GM23248 (cell line): Measurements from ENCODE around the gene SLC6A12. TPM values are rescaled to one million over a fixed set of nuclear protein-coding genes. Genes with fewer than 3 reads are reported as not detected.

ENCODE experiments used
- DNase-seq: peaks from one replicate; pipeline ENCODE4 v3.0.0-alpha.2; 2015
- H2AFZ ChIP-seq: fragments of 200-600 bp; sonication (generic); 2 replicates; pipeline ENCODE4 v1.6.1; 2016; ENCODE audit warnings: antibody characterized with exemption
- H3F3A ChIP-seq: fragments of 200-600 bp; sonication (generic); 2 replicates; pipeline ENCODE4 v1.6.1; 2016; ENCODE audit warnings: mild to moderate bottlenecking, antibody characterized with exemption, mixed run types; ENCODE audit not compliant: insufficient read depth
- H3K27ac ChIP-seq: fragments of 200-600 bp; sonication (generic); 2 replicates; pipeline ENCODE4 v1.5.1; 2016; ENCODE audit warnings: mild to moderate bottlenecking
- H3K27me3 ChIP-seq: fragments of 200-600 bp; sonication (generic); replicated peaks from 2 replicates; pipeline ENCODE4 v1.6.1; 2016; ENCODE audit warnings: mild to moderate bottlenecking; ENCODE audit not compliant: insufficient read depth
- H3K36me3 ChIP-seq: fragments of 200-600 bp; sonication (generic); 2 replicates; pipeline ENCODE4 v1.6.1; 2016; ENCODE audit warnings: low read depth, mild to moderate bottlenecking
- H3K4me1 ChIP-seq: fragments of 200-600 bp; sonication (generic); 2 replicates; pipeline ENCODE4 v1.6.1; 2016; ENCODE audit warnings: mild to moderate bottlenecking; ENCODE audit not compliant: insufficient read depth
- H3K4me2 ChIP-seq: fragments of 200-600 bp; sonication (generic); one replicate; pipeline ENCODE4 v1.6.1; 2016; ENCODE audit warnings: mild to moderate bottlenecking; ENCODE audit not compliant: unreplicated experiment
- H3K4me3 ChIP-seq: fragments of 200-600 bp; sonication (generic); 2 replicates; pipeline ENCODE4 v1.5.1; 2016; ENCODE audit warnings: mild to moderate bottlenecking
- H3K79me2 ChIP-seq: fragments of 200-600 bp; sonication (generic); 2 replicates; pipeline ENCODE4 v1.6.1; 2016; ENCODE audit warnings: mild to moderate bottlenecking; ENCODE audit not compliant: insufficient read depth
- H3K9ac ChIP-seq: fragments of 200-600 bp; sonication (generic); 2 replicates; pipeline ENCODE4 v1.6.1; 2016; ENCODE audit warnings: mild to moderate bottlenecking
- H3K9me2 ChIP-seq: fragments of 200-600 bp; sonication (generic); 2 replicates; pipeline ENCODE4 v1.6.1; 2016; ENCODE audit warnings: mixed run types, mild to moderate bottlenecking, moderate library complexity; ENCODE audit not compliant: insufficient read depth
- H3K9me3 ChIP-seq: fragments of 200-600 bp; sonication (generic); one replicate; pipeline ENCODE4 v1.6.1; 2017; ENCODE audit warnings: low read depth
- H4K20me1 ChIP-seq: fragments of 200-600 bp; sonication (generic); 2 replicates; pipeline ENCODE4 v1.6.0; 2016; ENCODE audit not compliant: insufficient read depth
- EZH2 ChIP-seq: fragments of 200-600 bp; sonication (generic); IDR thresholded peaks from 2 replicates; pipeline ENCODE4 v1.6.1; 2018; ENCODE audit warnings: antibody characterized with exemption, mild to moderate bottlenecking; ENCODE audit not compliant: insufficient read depth, poor library complexity, severe bottlenecking
- EZH2phosphoT487 ChIP-seq: fragments of 200-600 bp; sonication (generic); IDR thresholded peaks from 2 replicates; pipeline ENCODE4 v1.6.1; 2018; ENCODE audit warnings: antibody characterized with exemption, moderate library complexity, mild to moderate bottlenecking, low read depth; ENCODE audit not compliant: insufficient read depth
- WGBS, 2 experiments: methylation state at CpG; one replicate each; pipeline ENCODE4 v1.1.6; 2015 to 2017; ENCODE audit warnings: low lambda C conversion rate in 2 of 2, low coverage in 1 of 2; ENCODE audit errors: missing lambda C conversion rate in 2 of 2; 5-methylcytosine and 5-hydroxymethylcytosine counted together
- in situ Hi-C: fragments of 300-500 bp; cut with MboI; formaldehyde crosslinking; loops from 2 replicates; pipeline ENCODE4 v1.15.0; 2020
- polyA plus RNA-seq: library from polyadenylated mRNA; unstranded; fragments of >200 nt; fragmentation: Nextera tagmentation; extraction: Ambion mirVana; gene quantifications from 2 replicates; pipeline ENCODE4 v1.2.1, GENCODE V29; 2016
- total RNA-seq: library from RNA; depleted of rRNA; stranded (reverse); fragments of >200 nt; shearing (Covaris generic); gene quantifications from 2 replicates; pipeline ENCODE4 v1.2.3, GENCODE V29; 2014

Gene SLC6A12
- total and polyA plus RNA-seq, 2 experiments from 2014 or later = not detected

GRCh38 chr12:151579-151978 is 62.4 kb downstream of the SLC6A12 start:
- H3K9me2 ChIP-seq = no peaks in the 10 kb centered on the region
- H3K4me1 ChIP-seq = no peaks in the 10 kb centered on the region
- TF ChIP-seq EZH2 (no peak), EZH2phosphoT487 (no peak)
- DNase-seq = no peak
- H3F3A ChIP-seq = no peaks in the 10 kb centered on the region
- no peaks in the 10 kb centered on the region for H3K9me3 ChIP-seq
- in situ Hi-C loops = no loop called here
- no peak overlapping the region for H2AFZ ChIP-seq
- H3K79me2 ChIP-seq = no peaks in the 10 kb centered on the region
- H3K27me3 ChIP-seq = peaks cover 43% of the 10 kb centered on the region
- H4K20me1 ChIP-seq = no peaks in the 10 kb centered on the region
- no peak overlapping the region for H3K27ac ChIP-seq
- H3K36me3 ChIP-seq = no peaks in the 10 kb centered on the region
- H3K4me2 ChIP-seq = no peak overlapping the region
- WGBS, 2 experiments = 28 to 33% methylated on average over 5 of the region's 5 CpGs
- H3K9ac ChIP-seq = no peak overlapping the region
- no peak overlapping the region for H3K4me3 ChIP-seq

DNA sequence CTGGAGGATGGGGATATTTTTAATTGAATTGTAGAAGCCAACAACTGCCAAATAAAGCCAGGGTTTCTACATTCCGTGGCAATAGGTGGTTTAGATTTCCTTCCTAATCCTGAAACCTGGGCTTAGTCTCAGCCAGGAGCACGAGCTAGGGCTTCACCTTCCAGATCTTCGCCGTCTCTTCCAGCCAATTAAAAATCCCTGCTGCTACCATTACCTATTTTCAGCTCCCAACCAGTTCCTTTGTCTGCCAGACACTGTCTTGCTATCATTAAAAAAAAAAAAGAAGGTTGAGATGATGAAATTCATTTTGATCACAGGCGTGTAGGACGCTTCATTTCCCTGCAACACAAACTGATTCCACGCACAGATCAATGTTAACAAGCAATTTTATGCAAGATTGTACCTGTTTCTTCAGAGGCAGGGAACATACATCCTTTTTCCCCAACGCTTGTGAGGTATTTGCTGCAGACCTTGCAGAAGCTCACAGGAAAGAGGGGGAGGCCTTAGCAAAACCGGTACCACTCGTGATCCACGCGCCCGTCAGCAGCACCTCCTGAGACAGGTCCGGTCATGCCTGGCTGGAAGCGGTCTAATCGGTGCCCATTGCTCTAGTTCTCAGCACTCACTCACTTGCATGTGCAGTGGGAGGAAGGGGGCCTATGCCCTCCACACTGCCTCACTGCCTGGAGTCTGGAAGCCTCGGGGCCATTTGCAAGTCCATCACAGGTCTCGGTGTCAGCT is 65.1 kb downstream of the SLC6A12 start:
- in situ Hi-C loops = no loop called here
- Histone ChIP-seq H3K9me3 (no peaks in the 10 kb centered on the region), H3K4me3 (no peak overlapping the region), H3K27me3 (peaks cover 37% of the 10 kb centered on the region), H3K9ac (no peak overlapping the region), H3K4me1 (no peaks in the 10 kb centered on the region), H3K4me2 (no peak overlapping the region), H2AFZ (no peak overlapping the region), H4K20me1 (no peaks in the 10 kb centered on the region), H3F3A (no peaks in the 10 kb centered on the region), H3K9me2 (no peaks in the 10 kb centered on the region), H3K79me2 (no peaks in the 10 kb centered on the region), H3K36me3 (no peaks in the 10 kb centered on the region), H3K27ac (no peak overlapping the region)
- TF ChIP-seq EZH2phosphoT487 = no peak
- TF ChIP-seq EZH2 = no peak
- no peak for DNase-seq
- WGBS, 2 experiments = 60 to 62% methylated on average over 18 of the region's 18 CpGs

DNA sequence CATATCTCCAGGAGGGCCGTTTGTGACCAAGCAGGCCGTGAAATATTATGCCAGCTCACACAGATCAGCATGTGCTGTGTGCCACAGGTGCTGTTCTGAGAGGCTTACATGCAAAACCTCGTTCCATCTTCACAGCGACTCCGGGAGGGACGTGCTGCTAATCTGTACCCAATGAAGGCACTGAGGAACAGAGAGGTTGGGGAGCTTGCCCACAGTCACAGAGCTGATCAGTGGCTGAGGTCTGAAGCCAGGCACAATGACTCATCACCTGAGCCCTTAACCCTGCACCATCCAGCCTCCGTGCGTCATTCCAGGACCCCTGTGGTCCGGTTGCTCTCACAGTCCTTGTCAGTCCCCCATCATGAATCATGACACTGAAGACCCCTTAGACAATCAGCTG is 66.7 kb downstream of the SLC6A12 start:
- Histone ChIP-seq H3K27me3 (peaks cover 32% of the 10 kb centered on the region), H4K20me1 (no peaks in the 10 kb centered on the region), H2AFZ (no peak overlapping the region), H3K36me3 (no peaks in the 10 kb centered on the region), H3K79me2 (no peaks in the 10 kb centered on the region), H3F3A (no peaks in the 10 kb centered on the region), H3K9me3 (no peaks in the 10 kb centered on the region), H3K9ac (no peak overlapping the region), H3K9me2 (no peaks in the 10 kb centered on the region), H3K4me1 (no peaks in the 10 kb centered on the region), H3K4me2 (no peak overlapping the region), H3K27ac (no peak overlapping the region), H3K4me3 (no peak overlapping the region)
- TF ChIP-seq EZH2 = no peak
- TF ChIP-seq EZH2phosphoT487 = no peak
- 52 to 53% methylated on average over 9 of the region's 9 CpGs for WGBS, 2 experiments
- DNase-seq = no peak
- in situ Hi-C loops = no loop called here

DNA sequence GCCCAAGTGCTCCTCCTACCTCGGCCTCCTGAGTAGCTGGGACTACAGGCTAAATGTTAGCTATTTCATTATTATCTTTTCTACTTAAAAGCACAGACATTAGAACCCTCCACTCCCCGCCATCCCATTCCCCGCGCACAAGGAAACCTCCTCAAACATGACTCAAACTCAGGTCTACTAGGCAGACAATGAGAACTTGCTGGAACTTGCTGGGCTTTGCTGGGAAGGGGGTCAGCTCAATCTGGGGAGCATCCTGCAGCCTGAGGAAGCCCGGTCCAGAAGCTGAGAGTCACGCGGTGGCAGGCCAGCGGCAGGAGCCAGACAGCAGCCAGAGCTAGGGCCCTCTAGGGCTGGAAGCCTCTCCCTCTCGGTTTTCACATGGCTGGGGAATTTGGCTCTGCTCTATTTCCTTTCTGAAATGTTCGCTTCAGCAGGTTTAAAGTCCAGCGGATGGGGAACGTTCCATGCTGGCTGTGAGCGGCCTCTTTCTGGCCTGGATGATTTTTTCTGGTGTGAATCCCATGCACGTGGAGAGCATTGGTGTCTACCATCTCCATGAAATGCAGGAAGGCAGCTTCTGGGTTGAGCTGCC is 68.5 kb downstream of the SLC6A12 start:
- in situ Hi-C loops = no loop called here
- Histone ChIP-seq H3K4me3 (no peak overlapping the region), H2AFZ (no peak overlapping the region), H3K9ac (no peak overlapping the region), H3K36me3 (no peaks in the 10 kb centered on the region), H3K4me2 (no peak overlapping the region), H4K20me1 (no peaks in the 10 kb centered on the region), H3K9me2 (no peaks in the 10 kb centered on the region), H3F3A (no peaks in the 10 kb centered on the region), H3K27me3 (peaks cover 35% of the 10 kb centered on the region), H3K27ac (no peak overlapping the region), H3K79me2 (no peaks in the 10 kb centered on the region), H3K9me3 (no peaks in the 10 kb centered on the region), H3K4me1 (no peaks in the 10 kb centered on the region)
- 61 to 65% methylated on average over 14 of the region's 14 CpGs for WGBS, 2 experiments
- DNase-seq = no peak
- TF ChIP-seq EZH2 (no peak), EZH2phosphoT487 (no peak)
